Fibroblast of skin of left quadriceps (primary cell): ENCODE data around the gene SLC24A3.
"Not testable (repeated sequence)": the region's sequence is repeated elsewhere in the genome, so short reads cannot be mapped to it uniquely, and the experiment has no call there.

Experiments
- DNase-seq, 2 experiments: peaks; one replicate each; pipeline ENCODE4 v3.0.0-alpha.2; 2013; ENCODE audit warnings: low read depth in 2 of 2

SLC24A3 gene

GRCh38 chr20:19631410-19631809, 419.0 kb downstream of the SLC24A3 start:
- DNase-seq: no peak

- DNase-seq: peak; percentile 5 to 8
Observed at GRCh38 chr20:19633985-19634384, 421.5 kb downstream of the SLC24A3 start.

- not testable (repeated sequence) for DNase-seq
Observed at GRCh38 chr20:19639471-19640045, 427.1 kb downstream of the SLC24A3 start.

GRCh38 chr20:19642860-19643259, 430.4 kb downstream of the SLC24A3 start:
- DNase-seq: no peak

- no peak for DNase-seq
Observed at GRCh38 chr20:19644085-19644484, 431.6 kb downstream of the SLC24A3 start.

GRCh38 chr20:19646963-19647362, 434.5 kb downstream of the SLC24A3 start:
- no peak for DNase-seq

- DNase-seq: no peak
Observed at GRCh38 chr20:19648024-19648423, 435.6 kb downstream of the SLC24A3 start.

- no peak for DNase-seq
Observed at GRCh38 chr20:19649041-19649440, 436.6 kb downstream of the SLC24A3 start.

GRCh38 chr20:19652591-19653026, 440.2 kb downstream of the SLC24A3 start:
- DNase-seq: no peak

GRCh38 chr20:19653327-19653726, 440.9 kb downstream of the SLC24A3 start:
- DNase-seq: no peak

GRCh38 chr20:19654921-19655320, 442.5 kb downstream of the SLC24A3 start:
- no peak for DNase-seq

GRCh38 chr20:19658137-19658536, 445.7 kb downstream of the SLC24A3 start:
- DNase-seq: no peak

GRCh38 chr20:19659448-19659847, 447.0 kb downstream of the SLC24A3 start:
- DNase-seq: no peak

GRCh38 chr20:19660808-19661378, 448.5 kb downstream of the SLC24A3 start:
- DNase-seq: no peak

- DNase-seq: peak; percentile 27 to 44
Observed at GRCh38 chr20:19661717-19662636, 449.5 kb downstream of the SLC24A3 start.

GRCh38 chr20:19662637-19662995, 450.2 kb downstream of the SLC24A3 start:
- DNase-seq: no peak

GRCh38 chr20:19668418-19668817, 456.0 kb downstream of the SLC24A3 start:
- no peak for DNase-seq

- DNase-seq: no peak
Observed at GRCh38 chr20:19670829-19671228, 458.4 kb downstream of the SLC24A3 start.

GRCh38 chr20:19671374-19671773, 458.9 kb downstream of the SLC24A3 start:
- DNase-seq: no peak

- no peak for DNase-seq
Observed at GRCh38 chr20:19672498-19672897, 460.1 kb downstream of the SLC24A3 start.

- no peak for DNase-seq
Observed at GRCh38 chr20:19673575-19673974, 461.1 kb downstream of the SLC24A3 start.

- DNase-seq: no peak
Observed at GRCh38 chr20:19676202-19676601, 463.8 kb downstream of the SLC24A3 start.

GRCh38 chr20:19677336-19677735, 464.9 kb downstream of the SLC24A3 start:
- DNase-seq: no peak
